GM18951 (cell line): ENCODE results near the gene PUM1.
"Not testable (repeated sequence)": the region's sequence is repeated elsewhere in the genome, so short reads cannot be mapped to it uniquely, and the experiment has no call there.

Source experiments
- POLR2A ChIP-seq: IDR thresholded peaks from 4 replicates; pipeline ENCODE4 v1.6.1; 2011; ENCODE audit warnings: mild to moderate bottlenecking; ENCODE audit not compliant: insufficient read length, insufficient read depth; ENCODE audit errors: extremely low read depth
- in situ Hi-C: fragments of 300-500 bp; cut with MboI; formaldehyde crosslinking; loops from one replicate; pipeline ENCODE4 v1.12.0; 2022; ENCODE audit warnings: low sequenced_read_pairs, mixed read lengths, inconsistent platforms; ENCODE audit not compliant: unreplicated experiment

PUM1 gene

GRCh38 chr1:30991862-30992606, 73.5 kb downstream of the PUM1 start:
- TF ChIP-seq POLR2A, result no peak
- in situ Hi-C loops, result no loop called here

GRCh38 chr1:30990591-30990990, 74.9 kb downstream of the PUM1 start:
- no peak for TF ChIP-seq POLR2A

GRCh38 chr1:30988045-30988444, 77.5 kb downstream of the PUM1 start:
- in situ Hi-C loops, result no loop called here
- no peak for TF ChIP-seq POLR2A

More at GRCh38 chr1:30990591-30990990, 74.9 kb downstream of the PUM1 start:
- in situ Hi-C loops, result no loop called here

- in situ Hi-C loops, result no loop called here
- TF ChIP-seq POLR2A, result no peak
These were observed 78.8 kb downstream of the PUM1 start for GRCh38 chr1:30986755-30987154.

GRCh38 chr1:30984991-30985503, 80.5 kb downstream of the PUM1 start:
- in situ Hi-C loops, result no loop called here
- TF ChIP-seq POLR2A, result no peak

- in situ Hi-C loops, result no loop called here
- TF ChIP-seq POLR2A, result no peak
These were observed 81.2 kb downstream of the PUM1 start for GRCh38 chr1:30984165-30984889.

- no peak for TF ChIP-seq POLR2A
- in situ Hi-C loops, result no loop called here
These were observed 82.6 kb downstream of the PUM1 start for GRCh38 chr1:30982937-30983336.

- in situ Hi-C loops, result no loop called here
- no peak for TF ChIP-seq POLR2A
These were observed 83.1 kb downstream of the PUM1 start for GRCh38 chr1:30982431-30982830.

GRCh38 chr1:30981172-30981571, 84.3 kb downstream of the PUM1 start:
- in situ Hi-C loops, result no loop called here
- no peak for TF ChIP-seq POLR2A

GRCh38 chr1:30977511-30977910, 88.0 kb downstream of the PUM1 start:
- in situ Hi-C loops, result no loop called here
- no peak for TF ChIP-seq POLR2A

GRCh38 chr1:30977105-30977504, 88.4 kb downstream of the PUM1 start:
- in situ Hi-C loops, result no loop called here

GRCh38 chr1:30976143-30976542, 89.4 kb downstream of the PUM1 start:
- in situ Hi-C loops, result no loop called here
- no peak for TF ChIP-seq POLR2A

More at GRCh38 chr1:30977105-30977504, 88.4 kb downstream of the PUM1 start:
- no peak for TF ChIP-seq POLR2A

GRCh38 chr1:30975217-30975616, 90.3 kb downstream of the PUM1 start:
- TF ChIP-seq POLR2A, result no peak
- in situ Hi-C loops, result no loop called here

- in situ Hi-C loops, result no loop called here
- no peak for TF ChIP-seq POLR2A
These were observed 91.0 kb downstream of the PUM1 start for GRCh38 chr1:30974536-30974935.

GRCh38 chr1:30972349-30972748, 93.2 kb downstream of the PUM1 start:
- in situ Hi-C loops, result not testable (repeated sequence)
